ENCODE results near the gene CIDEC. TPM values are rescaled to one million over a fixed set of nuclear protein-coding genes. Genes with fewer than 3 reads are reported as not detected.

The CIDEC gene
- total and polyA plus RNA-seq, 2 of the 8 experiments (the other 6 are each of a cell fraction or from before 2014, with no cell fraction given) = not detected

DNA sequence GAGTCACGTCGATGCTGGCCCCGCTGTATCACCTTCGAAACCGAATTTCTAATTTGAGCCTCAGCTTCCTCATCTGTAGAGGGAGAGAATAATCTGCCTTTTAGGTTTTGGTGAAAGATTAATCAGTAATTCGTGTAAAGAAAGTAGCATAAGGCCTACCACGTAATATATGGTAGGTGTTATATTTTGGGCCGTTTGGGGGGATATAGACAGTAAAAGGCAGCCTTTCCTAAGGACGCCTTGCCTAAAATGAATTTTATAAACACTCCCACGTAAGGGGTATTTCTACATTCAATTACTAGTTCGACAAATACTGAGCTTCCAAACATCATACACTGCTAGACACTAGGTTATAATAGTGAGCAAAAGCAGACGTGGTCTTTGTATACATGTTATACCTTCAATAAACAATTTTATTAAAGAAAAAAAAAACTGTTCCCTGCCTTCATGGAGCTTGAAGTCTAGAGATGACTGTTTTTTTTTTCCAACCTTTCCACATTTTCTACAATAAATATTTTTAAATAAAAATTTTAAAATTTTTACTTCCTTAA is 11.1 kb upstream of the CIDEC start (continued):
- TF ChIP-seq RAD21 (IDR thresholded peaks at IDR 0.05 in 1 of 2, conservative IDR thresholded peaks at IDR 0.05 in 1 of 2; ENCODE audit: low read depth in 2 of 2, low read length in 2 of 2) (no peak), YY1 (IDR thresholded peaks at IDR 0.05; ENCODE audit: low read depth, low read length) (no peak), EP300 (IDR thresholded peaks at IDR 0.05; ENCODE audit: borderline replicate concordance in 1 of 2, low read depth in 2 of 2, low read length in 2 of 2) (no peak)

Data from H1 (cell line).